ENCODE results near the gene EML4. TPM values are rescaled to one million over a fixed set of nuclear protein-coding genes. Genes with fewer than 3 reads are reported as not detected.

EML4 gene
- total and polyA plus RNA-seq, 2 donors from 2014 or later = 13.0 to 53.6 TPM

DNA sequence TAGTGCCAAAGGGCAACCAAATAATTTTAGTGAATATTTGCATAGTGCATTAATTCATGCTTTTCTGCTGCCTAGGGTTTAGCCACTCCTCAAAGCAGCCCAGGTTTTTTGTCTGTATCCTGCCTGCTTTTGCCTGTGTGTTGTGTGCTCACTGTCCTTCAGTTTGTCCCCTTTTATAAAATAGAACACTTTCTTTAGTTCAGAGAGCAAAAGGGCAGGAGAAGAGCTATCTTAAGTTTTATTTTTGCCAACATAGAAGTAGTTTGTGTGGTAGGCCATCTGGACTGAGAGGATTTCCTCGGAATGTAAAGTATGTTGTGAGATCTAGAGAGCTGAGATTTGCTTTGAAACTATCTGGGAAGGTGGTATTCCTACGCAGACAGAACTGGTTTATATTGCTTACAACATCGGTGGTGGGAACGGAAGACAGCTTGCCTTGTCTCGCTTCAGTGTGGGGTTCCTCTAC, 64.9 kb downstream of the EML4 start:
- H3K36me3 ChIP-seq (ENCODE audit: control insufficient read depth in 2 of 3, insufficient read depth in 3 of 3, low read length in 3 of 3) = no peaks in the 10 kb centered on the region
- H3K27me3 ChIP-seq (ENCODE audit: control insufficient read depth, insufficient read depth, low read length) = no peaks in the 10 kb centered on the region
- intact Hi-C loops (cut with DNase I) = no loop called here
- H3K27ac ChIP-seq (ENCODE audit: low read depth in 2 of 2, low read length in 2 of 2) = peak overlapping the region; percentile 51 to 59
- no peak for FAIRE-seq
- no peaks in the 10 kb centered on the region for H3K9me3 ChIP-seq (ENCODE audit: control insufficient read depth in 2 of 3, insufficient read depth in 1 of 3, low read length in 3 of 3)
- TF ChIP-seq, protein P1, sequence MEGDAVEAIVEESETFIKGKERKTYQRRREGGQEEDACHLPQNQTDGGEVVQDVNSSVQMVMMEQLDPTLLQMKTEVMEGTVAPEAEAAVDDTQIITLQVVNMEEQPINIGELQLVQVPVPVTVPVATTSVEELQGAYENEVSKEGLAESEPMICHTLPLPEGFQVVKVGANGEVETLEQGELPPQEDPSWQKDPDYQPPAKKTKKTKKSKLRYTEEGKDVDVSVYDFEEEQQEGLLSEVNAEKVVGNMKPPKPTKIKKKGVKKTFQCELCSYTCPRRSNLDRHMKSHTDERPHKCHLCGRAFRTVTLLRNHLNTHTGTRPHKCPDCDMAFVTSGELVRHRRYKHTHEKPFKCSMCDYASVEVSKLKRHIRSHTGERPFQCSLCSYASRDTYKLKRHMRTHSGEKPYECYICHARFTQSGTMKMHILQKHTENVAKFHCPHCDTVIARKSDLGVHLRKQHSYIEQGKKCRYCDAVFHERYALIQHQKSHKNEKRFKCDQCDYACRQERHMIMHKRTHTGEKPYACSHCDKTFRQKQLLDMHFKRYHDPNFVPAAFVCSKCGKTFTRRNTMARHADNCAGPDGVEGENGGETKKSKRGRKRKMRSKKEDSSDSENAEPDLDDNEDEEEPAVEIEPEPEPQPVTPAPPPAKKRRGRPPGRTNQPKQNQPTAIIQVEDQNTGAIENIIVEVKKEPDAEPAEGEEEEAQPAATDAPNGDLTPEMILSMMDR (IDR thresholded peaks at IDR 0.05; ENCODE audit: borderline replicate concordance, extremely low read depth, insufficient read depth) = no peak
- no peak overlapping the region for H3K4me3 ChIP-seq (ENCODE audit: low read length in 3 of 3)
- H3K4me1 ChIP-seq (ENCODE audit: control insufficient read depth in 2 of 3, insufficient read depth in 2 of 3, low read depth in 1 of 3, low read length in 3 of 3) = peaks cover 0 to 22% (median 5%) of the 10 kb centered on the region in 3 donors
- peak overlapping the region in 1 of 3 donors; percentile 28 for H3K9ac ChIP-seq (ENCODE audit: low read length in 3 of 3)
- peak in 1 of 5 donors; percentile 24 for DNase-seq

DNA sequence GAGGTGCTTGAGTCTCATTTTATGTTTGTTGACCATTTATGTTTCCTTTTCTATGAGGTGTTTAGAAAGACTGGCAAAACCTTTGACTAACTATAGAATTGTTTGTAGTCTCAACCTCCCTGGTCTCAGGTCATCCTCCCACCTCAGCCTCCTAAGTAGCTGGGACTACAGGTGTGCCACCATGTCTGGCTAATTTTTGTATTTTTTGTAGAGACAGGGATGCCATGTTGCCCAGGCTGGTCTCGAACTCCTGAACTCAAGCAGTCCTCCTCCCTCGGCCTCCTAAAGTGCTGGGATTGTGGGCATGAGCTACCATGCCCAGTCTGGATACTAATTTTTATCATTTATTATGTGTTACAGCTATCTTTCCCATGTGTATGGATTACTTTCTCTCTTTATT, 67.8 kb downstream of the EML4 start:
- H3K9me3 ChIP-seq (ENCODE audit: control insufficient read depth in 2 of 3, insufficient read depth in 1 of 3, low read length in 3 of 3) = no peaks in the 10 kb centered on the region
- H3K36me3 ChIP-seq (ENCODE audit: control insufficient read depth in 2 of 3, insufficient read depth in 3 of 3, low read length in 3 of 3) = no peaks in the 10 kb centered on the region
- TF ChIP-seq, protein P1 (IDR thresholded peaks at IDR 0.05; ENCODE audit: borderline replicate concordance, extremely low read depth, insufficient read depth) = no peak
- peaks cover 0 to 20% (median 0%) of the 10 kb centered on the region in 3 donors for H3K4me1 ChIP-seq (ENCODE audit: control insufficient read depth in 2 of 3, insufficient read depth in 2 of 3, low read depth in 1 of 3, low read length in 3 of 3)
- H3K4me3 ChIP-seq (ENCODE audit: low read length in 3 of 3) = no peak overlapping the region
- DNase-seq (no peak), FAIRE-seq (no peak)
- no peak overlapping the region for H3K27ac ChIP-seq (ENCODE audit: low read depth in 2 of 2, low read length in 2 of 2)
- intact Hi-C loops (cut with DNase I) = no loop called here
- no peak overlapping the region for H3K9ac ChIP-seq (ENCODE audit: low read length in 3 of 3)
- no peaks in the 10 kb centered on the region for H3K27me3 ChIP-seq (ENCODE audit: control insufficient read depth, insufficient read depth, low read length)

DNA sequence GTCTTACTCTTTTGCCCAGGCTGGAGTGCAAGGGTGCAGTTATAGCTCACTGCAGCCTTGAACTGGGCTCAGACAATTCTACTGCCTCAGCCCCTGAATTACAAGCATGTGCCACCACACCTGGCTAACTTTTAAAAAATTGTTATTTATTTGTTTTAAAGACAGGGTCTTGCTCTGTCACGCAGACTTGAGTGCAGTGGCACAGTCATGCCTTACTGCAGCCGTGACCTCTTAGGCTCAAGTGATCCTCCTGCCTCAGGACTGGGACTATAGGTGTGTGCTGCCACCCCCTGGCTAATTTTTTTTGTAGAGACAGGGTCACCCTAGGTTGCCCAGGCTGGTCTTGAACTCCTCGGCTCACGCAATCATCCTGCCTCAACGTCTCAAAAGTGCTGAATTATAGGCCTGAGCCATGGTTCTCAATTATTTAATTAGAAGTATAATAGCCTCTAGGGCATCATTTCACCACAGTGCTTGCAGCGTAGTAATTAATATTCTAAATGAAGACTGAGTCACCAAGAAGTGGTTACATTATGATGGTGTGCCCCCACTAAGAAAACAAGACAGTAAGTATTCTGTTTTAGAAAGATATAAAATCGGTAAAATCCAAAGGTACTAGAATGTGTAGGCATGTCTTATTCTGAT, 69.6 kb downstream of the EML4 start:
- H3K9me3 ChIP-seq (ENCODE audit: control insufficient read depth in 2 of 3, insufficient read depth in 1 of 3, low read length in 3 of 3) = no peaks in the 10 kb centered on the region
- TF ChIP-seq, protein P1 (IDR thresholded peaks at IDR 0.05; ENCODE audit: borderline replicate concordance, extremely low read depth, insufficient read depth) = peak; percentile 42
- FAIRE-seq = no peak
- no peaks in the 10 kb centered on the region for H3K36me3 ChIP-seq (ENCODE audit: control insufficient read depth in 2 of 3, insufficient read depth in 3 of 3, low read length in 3 of 3)
- no peak overlapping the region for H3K4me3 ChIP-seq (ENCODE audit: low read length in 3 of 3)
- no peaks in the 10 kb centered on the region for H3K27me3 ChIP-seq (ENCODE audit: control insufficient read depth, insufficient read depth, low read length)
- H3K27ac ChIP-seq (ENCODE audit: low read depth in 2 of 2, low read length in 2 of 2) = no peak overlapping the region
- peaks cover 0 to 30% (median 3%) of the 10 kb centered on the region in 3 donors for H3K4me1 ChIP-seq (ENCODE audit: control insufficient read depth in 2 of 3, insufficient read depth in 2 of 3, low read depth in 1 of 3, low read length in 3 of 3)
- no peak overlapping the region for H3K9ac ChIP-seq (ENCODE audit: low read length in 3 of 3)
- intact Hi-C loops (cut with DNase I) = no loop called here
- peak in 4 of 5 donors; percentile 43 to 59 (median 48) for DNase-seq
